H9 (cell line): ENCODE data around the gene SMC1B. TPM values are rescaled to one million over a fixed set of nuclear protein-coding genes. Genes with fewer than 3 reads are reported as not detected.

Source experiments
- DNase-seq: peaks from one replicate; pipeline ENCODE4 v3.0.0-alpha.2; 2017
- H2AFZ ChIP-seq: one replicate; pipeline ENCODE4 v1.6.1; 2013; ENCODE audit warnings: mild to moderate bottlenecking, low read length, control low read depth, moderate library complexity
- H2AK5ac ChIP-seq: 2 replicates; pipeline ENCODE4 v1.6.1; 2013; ENCODE audit warnings: low read length, control low read depth, mixed read lengths; ENCODE audit not compliant: insufficient read length
- H2BK120ac ChIP-seq: one replicate; pipeline ENCODE4 v1.6.1; 2013; ENCODE audit warnings: low read depth, mild to moderate bottlenecking, low read length, control low read depth, inconsistent platforms; ENCODE audit not compliant: poor library complexity, severe bottlenecking
- H2BK12ac ChIP-seq: 2 replicates; pipeline ENCODE4 v1.6.1; 2013; ENCODE audit warnings: low read length, control low read depth, mixed read lengths, low read depth; ENCODE audit not compliant: insufficient read length
- H2BK15ac ChIP-seq: 2 replicates; pipeline ENCODE4 v1.6.1; 2013; ENCODE audit warnings: low read depth, low read length, control low read depth
- H2BK20ac ChIP-seq: one replicate; pipeline ENCODE4 v1.6.1; 2013; ENCODE audit warnings: low read depth, mild to moderate bottlenecking, low read length, control low read depth, inconsistent platforms; ENCODE audit not compliant: poor library complexity, severe bottlenecking
- H2BK5ac ChIP-seq: 2 replicates; pipeline ENCODE4 v1.6.1; 2013; ENCODE audit warnings: low read length, control low read depth, mixed read lengths; ENCODE audit not compliant: insufficient read length
- H3K14ac ChIP-seq: 2 replicates; pipeline ENCODE4 v1.6.1; 2013; ENCODE audit warnings: low read length, control low read depth; ENCODE audit not compliant: insufficient read depth
- H3K18ac ChIP-seq: 2 replicates; pipeline ENCODE4 v1.6.1; 2013; ENCODE audit warnings: low read depth, mild to moderate bottlenecking, mixed read lengths, low read length, control low read depth; ENCODE audit not compliant: insufficient read length
- H3K23ac ChIP-seq: 2 replicates; pipeline ENCODE4 v1.6.1; 2013; ENCODE audit warnings: low read length, control low read depth, mixed read lengths, low read depth; ENCODE audit not compliant: insufficient read length
- H3K23me2 ChIP-seq: 2 replicates; pipeline ENCODE4 v1.6.1; 2013; ENCODE audit warnings: low read depth, mild to moderate bottlenecking, mixed read lengths, low read length, control low read depth; ENCODE audit not compliant: insufficient read length, poor library complexity, severe bottlenecking
- H3K27ac ChIP-seq: 2 replicates; pipeline ENCODE4 v1.5.1; 2013; ENCODE audit warnings: low read length, control low read depth, mixed read lengths, low read depth; ENCODE audit not compliant: insufficient read length
- H3K27me3 ChIP-seq: 2 replicates; pipeline ENCODE4 v1.6.1; 2013; ENCODE audit warnings: low read length, control low read depth, inconsistent platforms; ENCODE audit not compliant: insufficient read depth
- H3K4ac ChIP-seq: 2 replicates; pipeline ENCODE4 v1.6.1; 2013; ENCODE audit warnings: low read depth, mild to moderate bottlenecking, control low read depth, inconsistent platforms, low read length, moderate library complexity
- H3K4me1 ChIP-seq: 2 replicates; pipeline ENCODE4 v1.6.1; 2013; ENCODE audit warnings: low read length, control low read depth, inconsistent platforms; ENCODE audit not compliant: insufficient read depth
- H3K4me2 ChIP-seq: 2 replicates; pipeline ENCODE4 v1.6.1; 2013; ENCODE audit warnings: low read length, control low read depth, mixed read lengths; ENCODE audit not compliant: insufficient read length, insufficient read depth
- H3K56ac ChIP-seq: 2 replicates; pipeline ENCODE4 v1.6.1; 2013; ENCODE audit warnings: low read depth, mild to moderate bottlenecking, mixed read lengths, low read length, control low read depth; ENCODE audit not compliant: insufficient read length
- H3K79me1 ChIP-seq: 2 replicates; pipeline ENCODE4 v1.6.1; 2013; ENCODE audit warnings: low read depth, mild to moderate bottlenecking, moderate library complexity, low read length, control low read depth, inconsistent platforms; ENCODE audit not compliant: insufficient read depth, poor library complexity, severe bottlenecking
- H3K79me2 ChIP-seq: 2 replicates; pipeline ENCODE4 v1.6.1; 2013; ENCODE audit warnings: low read length, control low read depth, inconsistent platforms; ENCODE audit not compliant: insufficient read depth
- H3K9ac ChIP-seq: 2 replicates; pipeline ENCODE4 v1.6.1; 2013; ENCODE audit warnings: low read length, control low read depth, mixed read lengths; ENCODE audit not compliant: insufficient read length; ENCODE audit errors: extremely low read depth
- H3K9me3 ChIP-seq: one replicate; pipeline ENCODE4 v1.6.1; 2013; ENCODE audit warnings: low read depth, low read length, inconsistent platforms; ENCODE audit not compliant: control insufficient read depth
- H3T11ph ChIP-seq: one replicate; pipeline ENCODE4 v1.6.1; 2013; ENCODE audit warnings: mild to moderate bottlenecking, low read length, control low read depth, inconsistent platforms
- H4K20me1 ChIP-seq: one replicate; pipeline ENCODE4 v1.6.1; 2013; ENCODE audit not compliant: control insufficient read depth, insufficient read length, insufficient read depth
- H4K5ac ChIP-seq: 2 replicates; pipeline ENCODE4 v1.6.1; 2013; ENCODE audit warnings: low read depth, mild to moderate bottlenecking, mixed read lengths, low read length, control low read depth; ENCODE audit not compliant: insufficient read length
- H4K8ac ChIP-seq: replicated peaks from 2 replicates; pipeline ENCODE4 v1.6.1; 2013; ENCODE audit warnings: low read length, control low read depth, mixed read lengths, low read depth; ENCODE audit not compliant: insufficient read length
- H4K91ac ChIP-seq: 2 replicates; pipeline ENCODE4 v1.6.1; 2013; ENCODE audit warnings: low read depth, mild to moderate bottlenecking, moderate library complexity, mixed read lengths, low read length, control low read depth; ENCODE audit not compliant: insufficient read length
- H3K27ac Mint-ChIP-seq, 3 experiments: 2 replicates in 2 of 3; 3 replicates in 1 of 3; pipeline ENCODE4 v1.8.0; 2020 to 2021; ENCODE audit warnings: mixed read lengths in 3 of 3, mild to moderate bottlenecking in 1 of 3, moderate library complexity in 1 of 3
- H3K27me3 Mint-ChIP-seq: 2 replicates; pipeline ENCODE4 v1.8.0; 2021; ENCODE audit warnings: low read depth, mild to moderate bottlenecking, moderate library complexity, mixed read lengths
- H3K36me3 Mint-ChIP-seq, 3 experiments: 2 replicates in 2 of 3; 3 replicates in 1 of 3; pipeline ENCODE4 v1.8.0; 2020 to 2021; ENCODE audit warnings: low read depth in 3 of 3, mixed read lengths in 3 of 3; ENCODE audit not compliant: insufficient read depth in 1 of 3
- H3K4me1 Mint-ChIP-seq, 2 experiments: 2 replicates each; pipeline ENCODE4 v1.8.0; 2020; ENCODE audit warnings: mixed read lengths in 2 of 2
- H3K4me3 Mint-ChIP-seq, 2 experiments: 2 replicates in 1 of 2; 3 replicates in 1 of 2; pipeline ENCODE4 v1.8.0; 2020 to 2021; ENCODE audit warnings: mild to moderate bottlenecking in 2 of 2, mixed read lengths in 2 of 2, moderate library complexity in 1 of 2
- H3K9me3 Mint-ChIP-seq, 2 experiments: 2 replicates in 1 of 2; 3 replicates in 1 of 2; pipeline ENCODE4 v1.8.0; 2020; ENCODE audit warnings: mild to moderate bottlenecking in 2 of 2, mixed read lengths in 2 of 2, moderate library complexity in 1 of 2
- WGBS: extraction: QIAGEN DNeasy Blood & Tissue Kit; methylation state at CpG from one replicate; pipeline ENCODE4 v1.1.7; 2013; ENCODE audit warnings: missing lambda C conversion rate, low lambda C conversion rate, mixed read lengths; ENCODE audit not compliant: insufficient read length; ENCODE audit errors: extremely low coverage; 5-methylcytosine and 5-hydroxymethylcytosine counted together
- total RNA-seq: library from RNA; stranded (reverse); gene quantifications from 2 replicates; pipeline ENCODE4 v1.2.1, GENCODE V29; 2021
- TF ChIP-seq, protein P1 (sequence below): fragments of 200-600 bp; sonication (generic); conservative IDR thresholded peaks from 3 replicates; pipeline ENCODE4 v1.8.0; 2021; ENCODE audit warnings: antibody characterized with exemption, mild to moderate bottlenecking

Gene SMC1B
- total RNA-seq, 1 experiment from 2014 or later: not detected

- Mint-ChIP-seq H3K27ac (no peak overlapping the region), H3K27me3 (peaks cover 8% of the 10 kb centered on the region), H3K4me1 (no peaks in the 10 kb centered on the region), H3K4me3 (no peak overlapping the region), H3K9me3 (peaks cover 0 to 2% of the 10 kb centered on the region in 2 experiments; a peak in 1 of 5 replicates), H3K36me3 (no peaks in the 10 kb centered on the region)
- H3K79me1 ChIP-seq: no peaks in the 10 kb centered on the region
- H3K4ac ChIP-seq: no peak overlapping the region
- no peak overlapping the region for H2BK120ac ChIP-seq
- H3K27me3 ChIP-seq: no peaks in the 10 kb centered on the region
- H3T11ph ChIP-seq: no peak overlapping the region
- no peak overlapping the region for H4K5ac ChIP-seq
- no peak overlapping the region for H4K91ac ChIP-seq
- H3K23me2 ChIP-seq: no peaks in the 10 kb centered on the region
- WGBS: no CpG with 5 or more reads among the region's 4 CpGs
- H2BK5ac ChIP-seq: no peak overlapping the region
- H3K23ac ChIP-seq: no peak overlapping the region
- no peak overlapping the region for H2BK12ac ChIP-seq
- H2AK5ac ChIP-seq: no peak overlapping the region
- no peak overlapping the region for H2BK20ac ChIP-seq
- no peaks in the 10 kb centered on the region for H3K79me2 ChIP-seq
- no peaks in the 10 kb centered on the region for H3K9me3 ChIP-seq
- H3K4me2 ChIP-seq: no peak overlapping the region
- no peak overlapping the region for H2BK15ac ChIP-seq
- no peak overlapping the region for H3K9ac ChIP-seq
- no peak overlapping the region for H3K56ac ChIP-seq
- H2AFZ ChIP-seq: no peak overlapping the region
- H3K18ac ChIP-seq: no peak overlapping the region
- TF ChIP-seq, protein P1, sequence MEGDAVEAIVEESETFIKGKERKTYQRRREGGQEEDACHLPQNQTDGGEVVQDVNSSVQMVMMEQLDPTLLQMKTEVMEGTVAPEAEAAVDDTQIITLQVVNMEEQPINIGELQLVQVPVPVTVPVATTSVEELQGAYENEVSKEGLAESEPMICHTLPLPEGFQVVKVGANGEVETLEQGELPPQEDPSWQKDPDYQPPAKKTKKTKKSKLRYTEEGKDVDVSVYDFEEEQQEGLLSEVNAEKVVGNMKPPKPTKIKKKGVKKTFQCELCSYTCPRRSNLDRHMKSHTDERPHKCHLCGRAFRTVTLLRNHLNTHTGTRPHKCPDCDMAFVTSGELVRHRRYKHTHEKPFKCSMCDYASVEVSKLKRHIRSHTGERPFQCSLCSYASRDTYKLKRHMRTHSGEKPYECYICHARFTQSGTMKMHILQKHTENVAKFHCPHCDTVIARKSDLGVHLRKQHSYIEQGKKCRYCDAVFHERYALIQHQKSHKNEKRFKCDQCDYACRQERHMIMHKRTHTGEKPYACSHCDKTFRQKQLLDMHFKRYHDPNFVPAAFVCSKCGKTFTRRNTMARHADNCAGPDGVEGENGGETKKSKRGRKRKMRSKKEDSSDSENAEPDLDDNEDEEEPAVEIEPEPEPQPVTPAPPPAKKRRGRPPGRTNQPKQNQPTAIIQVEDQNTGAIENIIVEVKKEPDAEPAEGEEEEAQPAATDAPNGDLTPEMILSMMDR: no peak
- no peaks in the 10 kb centered on the region for H4K20me1 ChIP-seq
- no peak overlapping the region for H3K14ac ChIP-seq
- no peak overlapping the region for H4K8ac ChIP-seq
- no peak overlapping the region for H3K27ac ChIP-seq
- DNase-seq: no peak
- no peaks in the 10 kb centered on the region for H3K4me1 ChIP-seq
Measured at GRCh38 chr22:45455621-45456020, 42.2 kb upstream of the SMC1B start.
